ENCODE data around the gene WDR62. TPM values are rescaled to one million over a fixed set of nuclear protein-coding genes. Genes with fewer than 3 reads are reported as not detected.

WDR62 gene
- total RNA-seq, 1 experiment from 2014 or later: 30.0 TPM

- no peak overlapping the region for H3K4me2 ChIP-seq (ENCODE audit: insufficient read depth, insufficient read length, low read length)
- no peak overlapping the region for H2BK12ac ChIP-seq (ENCODE audit: insufficient read length, low read depth, low read length)
- Mint-ChIP-seq H3K4me3 (peak overlapping the region; percentile 6 to 30; a peak in 4 of 5 replicates), H3K9me3 (no peaks in the 10 kb centered on the region), H3K27me3 (ENCODE audit: low read depth) (no peaks in the 10 kb centered on the region; the same call in 1 of the 2 replicates), H3K36me3 (ENCODE audit: insufficient read depth in 1 of 3, low read depth in 3 of 3) (peaks cover 39 to 74% (median 72%) of the 10 kb centered on the region in 3 experiments; a peak in 6 of 7 replicates), H3K27ac (peak overlapping the region; percentile 25 to 92 (median 85); a peak in 5 of 7 replicates), H3K4me1 (peaks cover 12 to 26% of the 10 kb centered on the region in 2 experiments)
- no peaks in the 10 kb centered on the region for H3K79me1 ChIP-seq (ENCODE audit: insufficient read depth, low read depth, low read length, poor library complexity, severe bottlenecking)
- H4K20me1 ChIP-seq (ENCODE audit: control insufficient read depth, insufficient read depth, insufficient read length): no peaks in the 10 kb centered on the region
- no peak overlapping the region for H3T11ph ChIP-seq (ENCODE audit: low read length)
- H2BK5ac ChIP-seq (ENCODE audit: insufficient read length, low read length): no peak overlapping the region
- no peak overlapping the region for H3K56ac ChIP-seq (ENCODE audit: insufficient read length, low read depth, low read length)
- H3K18ac ChIP-seq (ENCODE audit: insufficient read length, low read depth, low read length): no peak overlapping the region
- TF ChIP-seq, protein P1, sequence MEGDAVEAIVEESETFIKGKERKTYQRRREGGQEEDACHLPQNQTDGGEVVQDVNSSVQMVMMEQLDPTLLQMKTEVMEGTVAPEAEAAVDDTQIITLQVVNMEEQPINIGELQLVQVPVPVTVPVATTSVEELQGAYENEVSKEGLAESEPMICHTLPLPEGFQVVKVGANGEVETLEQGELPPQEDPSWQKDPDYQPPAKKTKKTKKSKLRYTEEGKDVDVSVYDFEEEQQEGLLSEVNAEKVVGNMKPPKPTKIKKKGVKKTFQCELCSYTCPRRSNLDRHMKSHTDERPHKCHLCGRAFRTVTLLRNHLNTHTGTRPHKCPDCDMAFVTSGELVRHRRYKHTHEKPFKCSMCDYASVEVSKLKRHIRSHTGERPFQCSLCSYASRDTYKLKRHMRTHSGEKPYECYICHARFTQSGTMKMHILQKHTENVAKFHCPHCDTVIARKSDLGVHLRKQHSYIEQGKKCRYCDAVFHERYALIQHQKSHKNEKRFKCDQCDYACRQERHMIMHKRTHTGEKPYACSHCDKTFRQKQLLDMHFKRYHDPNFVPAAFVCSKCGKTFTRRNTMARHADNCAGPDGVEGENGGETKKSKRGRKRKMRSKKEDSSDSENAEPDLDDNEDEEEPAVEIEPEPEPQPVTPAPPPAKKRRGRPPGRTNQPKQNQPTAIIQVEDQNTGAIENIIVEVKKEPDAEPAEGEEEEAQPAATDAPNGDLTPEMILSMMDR (conservative IDR thresholded peaks at IDR 0.05): no peak
- no peak overlapping the region for H2AFZ ChIP-seq (ENCODE audit: low read length)
- no peak overlapping the region for H3K4ac ChIP-seq (ENCODE audit: low read depth, low read length)
- H3K27me3 ChIP-seq (ENCODE audit: insufficient read depth, low read length): no peaks in the 10 kb centered on the region
- H3K4me1 ChIP-seq (ENCODE audit: insufficient read depth, low read length): no peaks in the 10 kb centered on the region
- no peaks in the 10 kb centered on the region for H3K9me3 ChIP-seq (ENCODE audit: control insufficient read depth, low read depth, low read length)
- no peak overlapping the region for H2AK5ac ChIP-seq (ENCODE audit: insufficient read length, low read length)
- no CpG with 5 or more reads among the region's 26 CpGs for WGBS (ENCODE audit: extremely low coverage, insufficient read length, low lambda C conversion rate)
- H3K79me2 ChIP-seq (ENCODE audit: insufficient read depth, low read length): no peaks in the 10 kb centered on the region
- no peak overlapping the region for H2BK120ac ChIP-seq (ENCODE audit: low read depth, low read length, poor library complexity, severe bottlenecking)
- no peak overlapping the region for H4K8ac ChIP-seq (replicated peaks; ENCODE audit: insufficient read length, low read depth, low read length)
- DNase-seq: no peak
- H3K9ac ChIP-seq (ENCODE audit: extremely low read depth, insufficient read length, low read length): no peak overlapping the region
- H2BK20ac ChIP-seq (ENCODE audit: low read depth, low read length, poor library complexity, severe bottlenecking): no peak overlapping the region
- no peak overlapping the region for H4K91ac ChIP-seq (ENCODE audit: insufficient read length, low read depth, low read length)
- no peak overlapping the region for H4K5ac ChIP-seq (ENCODE audit: insufficient read length, low read depth, low read length)
- H3K23ac ChIP-seq (ENCODE audit: insufficient read length, low read depth, low read length): no peak overlapping the region
- H2BK15ac ChIP-seq (ENCODE audit: low read depth, low read length): no peak overlapping the region
- H3K23me2 ChIP-seq (ENCODE audit: insufficient read length, low read depth, low read length, poor library complexity, severe bottlenecking): peaks cover 6% of the 10 kb centered on the region
- H3K14ac ChIP-seq (ENCODE audit: insufficient read depth, low read length): no peak overlapping the region; the same call in 1 of the 2 replicates
- no peak overlapping the region for H3K27ac ChIP-seq (ENCODE audit: insufficient read length, low read depth, low read length)
These were observed 65.6 kb downstream of the WDR62 start for GRCh38 chr19:36120092-36120983.

Data from H9 (cell line).